Ectodermal cell (in vitro differentiated cells): Measurements from ENCODE around the gene AQP1.

ENCODE experiments used
- H3K27ac ChIP-seq: 2 replicates; pipeline ENCODE4 v1.7.0; 2013; ENCODE audit warnings: mild to moderate bottlenecking, low read depth, low read length; ENCODE audit not compliant: insufficient read depth, poor library complexity, severe bottlenecking
- H3K27me3 ChIP-seq: 2 replicates; pipeline ENCODE4 v1.7.0; 2013; ENCODE audit warnings: mild to moderate bottlenecking, low read length; ENCODE audit not compliant: insufficient read depth, control insufficient read depth, poor library complexity, severe bottlenecking
- H3K36me3 ChIP-seq: one replicate; pipeline ENCODE4 v1.7.0; 2013; ENCODE audit warnings: low read length; ENCODE audit not compliant: control insufficient read depth, insufficient read depth
- H3K4me1 ChIP-seq: one replicate; pipeline ENCODE4 v1.7.0; 2013; ENCODE audit warnings: low read length; ENCODE audit not compliant: control insufficient read depth, insufficient read depth
- H3K4me3 ChIP-seq: 2 replicates; pipeline ENCODE4 v1.7.0; 2013; ENCODE audit warnings: low read depth, low read length, control low read depth; ENCODE audit not compliant: insufficient read depth
- H3K9me3 ChIP-seq: 2 replicates; pipeline ENCODE4 v1.7.0; 2013; ENCODE audit warnings: mild to moderate bottlenecking, low read length, moderate library complexity; ENCODE audit not compliant: control insufficient read depth
- WGBS, 2 experiments: methylation state at CpG; one replicate each; pipeline ENCODE4 v1.1.7; 2013; ENCODE audit warnings: missing lambda C conversion rate in 2 of 2; 5-methylcytosine and 5-hydroxymethylcytosine counted together

The AQP1 gene

DNA sequence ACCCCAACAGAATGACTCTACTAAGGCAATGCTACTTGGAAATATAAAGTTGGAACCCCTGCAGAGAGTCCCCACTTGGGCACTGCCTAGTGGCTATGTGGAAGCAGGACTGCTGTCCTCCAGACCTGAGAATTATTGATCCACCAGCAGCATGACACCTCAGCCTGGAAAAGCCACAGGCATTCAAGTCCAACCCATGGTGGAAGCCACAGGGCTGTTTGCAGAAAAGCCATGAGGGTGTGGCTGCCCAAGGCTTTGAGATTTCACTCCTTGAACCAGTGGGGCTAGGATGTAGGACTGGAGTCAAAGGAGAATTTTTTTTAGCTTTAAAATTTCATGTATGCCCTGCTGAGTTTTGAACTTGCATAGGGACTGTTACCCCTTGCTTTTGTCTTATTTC is 38.5 kb downstream of the AQP1 start:
- Histone ChIP-seq H3K27ac (no peak overlapping the region), H3K36me3 (no peaks in the 10 kb centered on the region), H3K4me1 (no peaks in the 10 kb centered on the region), H3K4me3 (no peak overlapping the region), H3K27me3 (no peaks in the 10 kb centered on the region), H3K9me3 (no peaks in the 10 kb centered on the region)

GRCh38 chr7:30954914-30955313 is 43.3 kb downstream of the AQP1 start:
- no peak overlapping the region for H3K4me3 ChIP-seq
- 79 to 86% methylated on average over 3 of the region's 4 CpGs for WGBS, 2 experiments
- H3K4me1 ChIP-seq = no peaks in the 10 kb centered on the region
- H3K36me3 ChIP-seq = no peaks in the 10 kb centered on the region
- no peaks in the 10 kb centered on the region for H3K9me3 ChIP-seq
- no peak overlapping the region for H3K27ac ChIP-seq
- no peaks in the 10 kb centered on the region for H3K27me3 ChIP-seq

DNA sequence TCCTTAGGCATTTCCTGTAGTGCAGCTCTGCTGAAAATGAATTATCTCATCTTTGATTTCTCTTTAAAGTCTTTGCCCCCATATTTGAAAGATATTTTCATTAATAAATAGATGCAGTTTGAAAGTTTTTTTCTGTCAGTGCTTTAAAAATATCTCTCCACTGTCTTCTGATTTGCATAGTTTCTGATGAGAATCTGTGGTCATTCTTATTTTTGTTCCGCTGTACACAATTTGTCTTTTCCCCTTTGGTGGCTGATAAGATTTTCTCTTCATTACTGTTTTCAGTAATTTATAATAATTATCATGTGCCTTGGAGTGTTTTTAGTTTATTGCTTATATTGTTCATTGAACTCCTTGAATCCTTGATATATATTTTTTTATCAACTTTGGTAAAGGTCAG is 45.1 kb downstream of the AQP1 start:
- Histone ChIP-seq H3K27ac (no peak overlapping the region), H3K27me3 (no peaks in the 10 kb centered on the region), H3K4me3 (no peak overlapping the region), H3K36me3 (no peaks in the 10 kb centered on the region), H3K9me3 (no peaks in the 10 kb centered on the region), H3K4me1 (no peaks in the 10 kb centered on the region)
- WGBS, 2 experiments = no CpG with 5 or more reads among the region's 1 CpG

DNA sequence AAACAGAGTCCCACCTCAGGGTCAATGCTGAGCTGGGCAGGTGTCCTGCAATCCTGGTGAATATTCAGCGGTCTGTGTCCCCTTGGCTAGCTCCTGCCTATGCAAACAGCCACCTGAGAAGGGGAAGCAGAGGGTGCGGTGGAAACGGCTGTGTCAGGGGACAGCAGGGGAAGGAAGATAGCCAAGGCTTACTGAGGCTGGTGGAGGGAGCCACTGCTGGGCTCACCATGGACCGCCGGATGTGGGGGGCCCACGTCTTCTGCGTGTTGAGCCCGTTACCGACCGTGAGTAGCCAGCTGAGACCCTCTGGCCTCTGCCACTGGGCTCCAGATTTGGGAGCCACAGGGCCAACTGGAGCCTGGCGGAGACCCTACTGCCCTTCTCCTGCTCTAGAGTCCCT is 52.2 kb downstream of the AQP1 start, which contains the start of gene GHRHR:
TSS of gene GHRHR (plus strand) at position 112 of the 400 bp plus-strand sequence. CDS start at position 228, 116 bp downstream.
- Histone ChIP-seq H3K4me3 (no peak within 1 kb of the TSS), H3K27ac (no peak within 1 kb of the TSS), H3K9me3 (no peaks in the 10 kb centered on the region), H3K27me3 (no peaks in the 10 kb centered on the region), H3K36me3 (no peaks in the 10 kb centered on the region), H3K4me1 (no peaks in the 10 kb centered on the region)
- 89 to 91% methylated on average over 11 of the region's 11 CpGs for WGBS, 2 experiments

- H3K4me1 ChIP-seq = no peaks in the 10 kb centered on the region
- H3K9me3 ChIP-seq = no peaks in the 10 kb centered on the region
- no peak overlapping the region for H3K4me3 ChIP-seq
- H3K27ac ChIP-seq = no peak overlapping the region
- H3K27me3 ChIP-seq = no peaks in the 10 kb centered on the region
- 82 to 87% methylated on average over 4 of the region's 4 CpGs for WGBS, 2 experiments
- H3K36me3 ChIP-seq = no peaks in the 10 kb centered on the region
These were observed 53.7 kb downstream of the AQP1 start for GRCh38 chr7:30965372-30965771.

DNA sequence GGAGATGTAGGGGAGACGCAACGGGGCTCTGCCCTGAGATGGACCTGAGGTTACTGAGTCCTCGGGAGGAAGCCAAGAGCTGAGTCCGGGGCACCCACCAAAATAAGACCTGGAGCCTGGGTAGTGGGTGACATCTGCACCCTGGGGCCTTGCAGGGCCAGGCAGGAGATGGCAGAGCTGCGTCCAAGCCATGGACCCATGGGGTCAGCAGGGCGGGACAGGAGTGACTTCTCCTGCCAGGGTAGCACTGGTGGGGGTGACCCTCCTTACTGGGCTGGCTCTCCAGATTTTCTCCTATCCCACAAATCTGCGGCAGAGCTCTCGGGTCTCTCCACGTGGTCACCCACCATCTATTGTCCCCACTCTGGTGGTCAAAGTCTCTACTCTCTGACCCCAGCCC is 54.2 kb downstream of the AQP1 start:
- WGBS, 2 experiments = 91 to 92% methylated on average over 9 of the region's 9 CpGs

GRCh38 chr7:30968294-30968693 is 56.6 kb downstream of the AQP1 start:
- H3K27me3 ChIP-seq = no peaks in the 10 kb centered on the region
- H3K9me3 ChIP-seq = no peaks in the 10 kb centered on the region
- H3K27ac ChIP-seq = no peak overlapping the region
- H3K4me1 ChIP-seq = no peaks in the 10 kb centered on the region
- no peaks in the 10 kb centered on the region for H3K36me3 ChIP-seq
- 96% methylated on average over 2 of the region's 2 CpGs for WGBS, 2 experiments
- H3K4me3 ChIP-seq = no peak overlapping the region

More for the DNA sequence above, 54.2 kb downstream of the AQP1 start:
- H3K27me3 ChIP-seq = no peaks in the 10 kb centered on the region
- no peaks in the 10 kb centered on the region for H3K4me1 ChIP-seq
- H3K9me3 ChIP-seq = no peaks in the 10 kb centered on the region
- H3K36me3 ChIP-seq = no peaks in the 10 kb centered on the region
- no peak overlapping the region for H3K4me3 ChIP-seq
- no peak overlapping the region for H3K27ac ChIP-seq

- Histone ChIP-seq H3K4me1 (no peaks in the 10 kb centered on the region), H3K27me3 (no peaks in the 10 kb centered on the region), H3K27ac (no peak overlapping the region)
These were observed 57.3 kb downstream of the AQP1 start for GRCh38 chr7:30968747-30969603.

GRCh38 chr7:30969604-30969970 is 57.9 kb downstream of the AQP1 start:
- WGBS, 2 experiments = 85 to 100% methylated on average over 1 of the region's 1 CpG
- no peak overlapping the region for H3K27ac ChIP-seq
- no peak overlapping the region for H3K4me3 ChIP-seq
- no peaks in the 10 kb centered on the region for H3K36me3 ChIP-seq
- H3K9me3 ChIP-seq = no peaks in the 10 kb centered on the region
- no peaks in the 10 kb centered on the region for H3K4me1 ChIP-seq
- no peaks in the 10 kb centered on the region for H3K27me3 ChIP-seq

More at GRCh38 chr7:30968747-30969603, 57.3 kb downstream of the AQP1 start:
- 89 to 94% methylated on average over 7 of the region's 7 CpGs for WGBS, 2 experiments
- Histone ChIP-seq H3K9me3 (no peaks in the 10 kb centered on the region), H3K36me3 (no peaks in the 10 kb centered on the region), H3K4me3 (no peak overlapping the region)

DNA sequence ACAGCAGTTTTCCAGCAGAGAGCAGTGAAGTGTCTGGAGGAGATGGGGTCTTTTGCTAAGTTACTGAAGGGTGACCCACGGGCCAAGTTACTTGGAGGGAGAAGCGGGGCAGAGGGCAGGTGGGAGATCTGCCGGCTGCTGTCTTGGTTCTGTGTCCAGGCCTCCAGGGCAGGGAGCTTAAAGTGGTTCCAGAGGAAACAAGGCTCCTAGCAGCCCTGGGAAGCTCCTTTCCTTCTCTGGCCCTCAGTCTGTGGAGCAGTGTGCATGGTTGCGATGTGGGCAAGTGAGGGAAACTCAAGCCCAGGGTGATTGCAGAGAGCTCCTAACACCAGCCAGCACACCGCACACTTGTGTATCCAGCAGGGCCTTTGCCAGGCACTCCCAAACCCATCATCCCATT is 58.4 kb downstream of the AQP1 start:
- WGBS, 2 experiments = 93 to 97% methylated on average over 5 of the region's 5 CpGs

More for the DNA sequence above, 58.4 kb downstream of the AQP1 start:
- H3K4me1 ChIP-seq = no peaks in the 10 kb centered on the region
- H3K36me3 ChIP-seq = no peaks in the 10 kb centered on the region
- no peaks in the 10 kb centered on the region for H3K27me3 ChIP-seq
- no peak overlapping the region for H3K4me3 ChIP-seq
- H3K9me3 ChIP-seq = no peaks in the 10 kb centered on the region
- no peak overlapping the region for H3K27ac ChIP-seq
